Mesenchymal stem cell (in vitro differentiated cells and primary cell): Measurements from ENCODE around the gene DIS3L2.

Experiments used
- DNase-seq: peaks from one replicate; pipeline ENCODE4 v3.0.0-alpha.2; 2013
- H2AFZ ChIP-seq: one replicate; pipeline ENCODE4 v1.6.1; 2013; ENCODE audit warnings: low read depth, mild to moderate bottlenecking, control low read depth, inconsistent platforms, low read length, moderate library complexity
- H2AK5ac ChIP-seq: 2 replicates; pipeline ENCODE4 v1.6.1; 2013; ENCODE audit warnings: low read length, moderate library complexity, mild to moderate bottlenecking, inconsistent platforms; ENCODE audit not compliant: severe bottlenecking
- H2BK120ac ChIP-seq: one replicate; pipeline ENCODE4 v1.6.1; 2013; ENCODE audit warnings: low read depth, mild to moderate bottlenecking, inconsistent platforms, low read length, moderate library complexity
- H2BK12ac ChIP-seq, 2 experiments: one replicate each; pipeline ENCODE4 v1.6.1; 2013; ENCODE audit warnings: inconsistent platforms in 2 of 2, low read length in 2 of 2, mild to moderate bottlenecking in 2 of 2, moderate library complexity in 2 of 2, control low read depth in 1 of 2
- H2BK15ac ChIP-seq: one replicate; pipeline ENCODE4 v1.6.1; 2013; ENCODE audit warnings: mild to moderate bottlenecking, low read depth, inconsistent platforms; ENCODE audit not compliant: poor library complexity, severe bottlenecking
- H2BK5ac ChIP-seq: 2 replicates; pipeline ENCODE4 v1.6.1; 2013; ENCODE audit warnings: low read depth, mild to moderate bottlenecking, low read length, control low read depth, inconsistent platforms; ENCODE audit not compliant: poor library complexity, severe bottlenecking
- H3K14ac ChIP-seq, 2 experiments: one replicate each; pipeline ENCODE4 v1.6.1; 2013; ENCODE audit warnings: inconsistent platforms in 2 of 2, low read length in 2 of 2, control low read depth in 1 of 2, mild to moderate bottlenecking in 1 of 2, moderate library complexity in 1 of 2
- H3K18ac ChIP-seq, 2 experiments: one replicate each; pipeline ENCODE4 v1.6.1; 2013; ENCODE audit warnings: inconsistent platforms in 2 of 2, low read length in 2 of 2, control low read depth in 1 of 2, low read depth in 1 of 2, mild to moderate bottlenecking in 1 of 2
- H3K23ac ChIP-seq, 2 experiments: one replicate each; pipeline ENCODE4 v1.6.1; 2013; ENCODE audit warnings: inconsistent platforms in 2 of 2, low read length in 2 of 2, mild to moderate bottlenecking in 2 of 2, moderate library complexity in 2 of 2, control low read depth in 1 of 2
- H3K27ac ChIP-seq: 2 replicates; pipeline ENCODE4 v1.5.1; 2013; ENCODE audit warnings: mild to moderate bottlenecking, moderate library complexity, low read length, control low read depth, inconsistent platforms; ENCODE audit not compliant: poor library complexity, severe bottlenecking
- H3K27me3 ChIP-seq, 2 experiments: 2 replicates each; pipeline versions ENCODE4 v1.6.1 to v1.7.0; 2013; ENCODE audit warnings: low read length in 2 of 2, mild to moderate bottlenecking in 2 of 2, moderate library complexity in 2 of 2, control low read depth in 1 of 2, inconsistent platforms in 1 of 2; ENCODE audit not compliant: control insufficient read depth in 1 of 2, insufficient read depth in 1 of 2
- H3K36me3 ChIP-seq, 2 experiments: 2 replicates each; pipeline versions ENCODE4 v1.6.1 to v1.7.0; 2013; ENCODE audit warnings: low read length in 2 of 2, control low read depth in 1 of 2, inconsistent platforms in 1 of 2, low read depth in 1 of 2, mild to moderate bottlenecking in 1 of 2; ENCODE audit not compliant: insufficient read depth in 2 of 2, control insufficient read depth in 1 of 2
- H3K4ac ChIP-seq, 2 experiments: one replicate each; pipeline ENCODE4 v1.6.1; 2013; ENCODE audit warnings: inconsistent platforms in 2 of 2, low read length in 2 of 2, mild to moderate bottlenecking in 2 of 2, moderate library complexity in 2 of 2, control low read depth in 1 of 2, low read depth in 1 of 2
- H3K4me1 ChIP-seq: 2 replicates; pipeline ENCODE4 v1.6.1; 2013; ENCODE audit warnings: low read depth, low read length, control low read depth; ENCODE audit not compliant: control insufficient read depth, insufficient read depth
- H3K4me2 ChIP-seq: 2 replicates; pipeline ENCODE4 v1.6.1; 2013; ENCODE audit warnings: low read length, mild to moderate bottlenecking, inconsistent platforms; ENCODE audit not compliant: poor library complexity, severe bottlenecking
- H3K4me3 ChIP-seq, 2 experiments: 2 replicates each; pipeline versions ENCODE4 v1.5.1 to v1.7.0; 2013; ENCODE audit warnings: low read length in 2 of 2, mild to moderate bottlenecking in 2 of 2, control low read depth in 1 of 2, low read depth in 1 of 2; ENCODE audit not compliant: insufficient read depth in 1 of 2
- H3K79me1 ChIP-seq: replicated peaks from 2 replicates; pipeline ENCODE4 v1.6.1; 2013; ENCODE audit warnings: mild to moderate bottlenecking, control low read depth, low read length, inconsistent platforms; ENCODE audit not compliant: poor library complexity, severe bottlenecking
- H3K9ac ChIP-seq: 2 replicates; pipeline ENCODE4 v1.7.0; 2013; ENCODE audit warnings: mild to moderate bottlenecking, low read length, moderate library complexity
- H3K9me3 ChIP-seq: 2 replicates; pipeline ENCODE4 v1.7.0; 2013; ENCODE audit warnings: mild to moderate bottlenecking, low read length; ENCODE audit not compliant: control insufficient read depth
- H4K8ac ChIP-seq: one replicate; pipeline ENCODE4 v1.6.1; 2013; ENCODE audit warnings: inconsistent platforms, mild to moderate bottlenecking, low read length, moderate library complexity
- H4K91ac ChIP-seq: one replicate; pipeline ENCODE4 v1.6.1; 2013; ENCODE audit warnings: mild to moderate bottlenecking, low read length, inconsistent platforms
- WGBS: methylation state at CpG from one replicate; pipeline ENCODE4 v1.1.7; 2013; ENCODE audit warnings: mixed read lengths; 5-methylcytosine and 5-hydroxymethylcytosine counted together

DIS3L2 gene

DNA sequence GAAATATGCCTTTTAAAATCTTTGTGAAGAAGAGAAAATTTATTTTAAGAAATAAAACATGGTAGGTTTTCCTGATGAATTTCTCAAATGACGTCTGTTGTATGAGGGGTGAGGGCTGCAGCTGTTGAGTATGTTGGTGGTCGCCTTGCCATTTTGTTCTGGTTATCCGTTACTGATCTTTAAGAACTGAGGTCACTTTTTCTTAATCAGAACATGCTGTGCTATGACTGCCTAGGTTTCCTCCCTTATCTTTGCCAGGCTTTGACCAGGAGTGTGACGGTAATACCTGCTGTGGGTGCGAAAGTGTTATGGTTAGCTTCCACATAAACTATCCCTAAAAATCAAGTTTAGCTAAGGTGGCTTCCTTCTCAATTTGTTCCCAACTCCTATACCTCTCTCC lies 176.9 kb downstream of the DIS3L2 start:
- DNase-seq, result no peak
- no peaks in the 10 kb centered on the region for H3K27me3 ChIP-seq
- no peak overlapping the region for H2BK12ac ChIP-seq
- no peak overlapping the region for H2BK5ac ChIP-seq
- H3K9me3 ChIP-seq, result no peaks in the 10 kb centered on the region
- 91% methylated on average over 5 of the region's 5 CpGs for whole genome bisulfite sequencing
- H2AK5ac ChIP-seq, result no peak overlapping the region
- no peak overlapping the region for H3K4ac ChIP-seq
- H2BK15ac ChIP-seq, result no peak overlapping the region
- no peaks in the 10 kb centered on the region for H3K4me1 ChIP-seq
- no peak overlapping the region for H4K91ac ChIP-seq
- H3K36me3 ChIP-seq, result peaks cover 0 to 3% of the 10 kb centered on the region in 2 experiments
- H3K27ac ChIP-seq, result no peak overlapping the region
- H3K9ac ChIP-seq, result no peak overlapping the region
- no peak overlapping the region for H4K8ac ChIP-seq
- H3K79me1 ChIP-seq, result peaks cover 7% of the 10 kb centered on the region
- no peak overlapping the region for H3K4me3 ChIP-seq
- H3K23ac ChIP-seq, result no peak overlapping the region
- H3K14ac ChIP-seq, result no peak overlapping the region
- no peak overlapping the region for H2BK120ac ChIP-seq
- no peak overlapping the region for H3K18ac ChIP-seq
- no peak overlapping the region for H3K4me2 ChIP-seq
- H2AFZ ChIP-seq, result no peak overlapping the region

DNA sequence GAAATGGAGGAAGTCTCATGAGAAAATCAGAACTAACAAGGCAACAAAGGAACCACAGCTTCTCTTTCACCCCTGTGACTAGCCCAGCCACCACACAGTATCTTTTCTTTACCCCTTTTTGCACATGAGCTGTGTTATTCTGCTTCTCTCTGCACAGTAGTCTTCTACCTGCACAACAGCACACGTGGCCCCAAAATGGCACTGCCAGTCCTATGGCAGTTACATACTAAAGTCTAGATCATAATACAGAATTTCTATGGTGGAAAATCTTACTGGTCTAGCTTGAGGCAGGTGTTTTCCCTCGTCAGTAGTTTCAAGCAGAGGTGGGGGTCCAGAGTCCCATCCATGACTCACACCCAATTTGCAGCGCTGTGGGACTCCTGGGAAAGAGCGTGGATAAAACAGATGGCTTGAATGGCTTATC lies 177.7 kb downstream of the DIS3L2 start:
- peaks cover 0 to 3% of the 10 kb centered on the region in 2 experiments for H3K36me3 ChIP-seq
- H3K27me3 ChIP-seq, result no peaks in the 10 kb centered on the region
- H3K18ac ChIP-seq, result no peak overlapping the region
- no peak overlapping the region for H4K91ac ChIP-seq
- 64% methylated on average over 1 of the region's 4 CpGs for WGBS
- H3K4me2 ChIP-seq, result no peak overlapping the region
- H2BK15ac ChIP-seq, result no peak overlapping the region
- H2BK5ac ChIP-seq, result no peak overlapping the region
- no peak overlapping the region for H3K4me3 ChIP-seq
- H2BK120ac ChIP-seq, result no peak overlapping the region
- no peak overlapping the region for H4K8ac ChIP-seq
- H3K4ac ChIP-seq, result no peak overlapping the region
- no peaks in the 10 kb centered on the region for H3K4me1 ChIP-seq
- DNase-seq, result no peak
- no peak overlapping the region for H2AK5ac ChIP-seq
- H3K14ac ChIP-seq, result no peak overlapping the region
- no peak overlapping the region for H2BK12ac ChIP-seq
- peaks cover 7% of the 10 kb centered on the region for H3K79me1 ChIP-seq
- H3K9ac ChIP-seq, result no peak overlapping the region
- no peak overlapping the region for H3K27ac ChIP-seq
- H3K23ac ChIP-seq, result no peak overlapping the region
- H3K9me3 ChIP-seq, result no peaks in the 10 kb centered on the region
- H2AFZ ChIP-seq, result no peak overlapping the region

DNA sequence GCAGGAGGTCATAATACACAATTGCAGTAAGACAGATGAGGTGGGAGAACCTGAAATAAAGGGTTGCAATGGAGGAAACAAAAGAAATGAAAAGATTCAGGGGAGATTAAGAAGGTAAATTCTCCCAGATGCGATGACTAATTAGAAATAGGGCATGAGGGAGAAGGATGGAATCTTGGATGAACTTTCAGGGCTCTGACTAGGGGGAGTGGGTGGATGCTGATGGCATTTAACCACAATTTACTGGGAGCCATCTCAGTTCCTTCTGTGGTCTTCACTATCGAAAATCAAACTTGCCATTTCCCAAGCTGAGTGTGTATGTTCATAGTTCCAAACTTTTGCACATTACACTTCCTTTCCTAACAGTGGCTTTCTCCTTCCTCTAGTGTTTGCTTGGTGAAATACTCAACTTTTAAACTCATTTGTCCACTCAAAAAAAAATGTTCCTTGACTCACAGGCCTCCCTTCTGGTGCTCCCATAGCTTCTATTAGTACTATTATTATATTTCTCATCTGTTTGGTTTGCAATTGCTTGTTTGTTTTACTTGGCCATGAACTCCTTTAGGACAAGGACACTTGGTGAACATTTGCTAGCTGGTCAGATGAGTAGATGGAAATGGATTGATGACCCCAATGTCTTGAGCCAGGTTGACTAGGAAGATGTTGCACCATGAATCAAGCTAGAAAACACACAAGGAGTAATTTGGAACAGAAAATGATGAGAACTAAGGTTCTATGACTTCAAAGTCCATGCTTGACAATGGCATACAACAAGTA lies 178.5 kb downstream of the DIS3L2 start:
- Histone ChIP-seq H2AFZ (no peak overlapping the region), H2BK5ac (no peak overlapping the region), H3K14ac (no peak overlapping the region), H2AK5ac (no peak overlapping the region), H3K4ac (no peak overlapping the region), H3K36me3 (peaks cover 0 to 7% of the 10 kb centered on the region in 2 experiments), H4K8ac (no peak overlapping the region), H2BK120ac (no peak overlapping the region), H3K27ac (no peak overlapping the region), H2BK12ac (no peak overlapping the region), H4K91ac (no peak overlapping the region), H3K23ac (no peak overlapping the region), H3K79me1 (peaks cover 3% of the 10 kb centered on the region), H3K18ac (no peak overlapping the region), H3K4me2 (no peak overlapping the region), H3K4me3 (no peak overlapping the region), H3K9ac (no peak overlapping the region), H2BK15ac (no peak overlapping the region), H3K9me3 (no peaks in the 10 kb centered on the region), H3K4me1 (no peaks in the 10 kb centered on the region), H3K27me3 (no peaks in the 10 kb centered on the region)
- DNase-seq, result no peak
- 95% methylated on average over 2 of the region's 2 CpGs for WGBS

DNA sequence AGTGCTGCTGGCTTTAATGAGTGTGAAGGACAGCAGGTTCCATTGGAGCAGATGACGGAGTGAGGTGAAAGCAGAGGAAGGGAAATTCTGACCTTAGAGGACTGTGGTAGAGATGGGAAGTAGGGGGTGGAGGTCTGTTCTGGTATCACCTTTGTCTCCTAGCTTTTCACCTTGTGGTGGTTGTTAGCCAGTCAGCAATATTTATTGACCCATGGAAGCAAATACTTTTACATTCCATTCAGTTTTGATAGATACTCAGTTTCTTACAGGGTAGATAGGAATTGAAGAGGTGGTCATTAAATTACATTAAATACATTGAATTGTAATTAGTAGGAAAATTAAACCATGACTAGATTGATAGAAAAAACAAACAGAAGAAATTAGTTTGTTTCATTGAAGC lies 180.1 kb downstream of the DIS3L2 start:
- Histone ChIP-seq H2AK5ac (no peak overlapping the region), H2AFZ (no peak overlapping the region), H3K4ac (no peak overlapping the region), H4K8ac (no peak overlapping the region), H2BK15ac (no peak overlapping the region), H3K4me3 (no peak overlapping the region), H3K18ac (no peak overlapping the region), H3K9me3 (no peaks in the 10 kb centered on the region), H3K4me2 (no peak overlapping the region), H3K23ac (no peak overlapping the region), H2BK12ac (no peak overlapping the region), H3K79me1 (peaks cover 3% of the 10 kb centered on the region), H3K36me3 (peaks cover 0 to 4% of the 10 kb centered on the region in 2 experiments), H3K27ac (no peak overlapping the region), H4K91ac (no peak overlapping the region), H2BK120ac (no peak overlapping the region), H3K4me1 (peaks cover 1% of the 10 kb centered on the region), H3K9ac (no peak overlapping the region), H3K27me3 (no peaks in the 10 kb centered on the region), H3K14ac (no peak overlapping the region), H2BK5ac (no peak overlapping the region)
- DNase-seq, result no peak
- WGBS, result 100% methylated on average over 1 of the region's 1 CpG
